H1 (cell line): Measurements from ENCODE around the gene PDXDC1. TPM values are rescaled to one million over a fixed set of nuclear protein-coding genes. Genes with fewer than 3 reads are reported as not detected.

Experiments used
- CTCF ChIA-PET: fragments of 300-600 bp; sonication (Branson Sonifier 250); formaldehyde crosslinking; loops from one replicate; lab custom pipeline; 2021; ENCODE audit not compliant: partially characterized antibody; lab: Charles Lee
- POLR2A ChIA-PET: fragments of 300-600 bp; sonication (Branson Sonifier 250); formaldehyde crosslinking; loops from one replicate; lab custom pipeline; 2021; ENCODE audit warnings: inconsistent platforms; ENCODE audit not compliant: partially characterized antibody; lab: Charles Lee
- DNase-seq, 2 experiments: peaks; one replicate each; pipeline versions ENCODE4 v3.0.0 to v3.0.0-alpha.2; 2010 to 2022; ENCODE audit warnings: low spot score in 2 of 2, low read depth in 1 of 2, mixed read lengths in 1 of 2
- FAIRE-seq: peaks from 2 replicates; lab custom pipeline; 2011; peaks lifted over from hg19 to GRCh38; lab: Jason Lieb, UNC
- H2AFZ ChIP-seq: 2 replicates; pipeline ENCODE4 v1.8.1; 2012; ENCODE audit warnings: low read length, inconsistent platforms
- H2AK5ac ChIP-seq: 2 replicates; pipeline ENCODE4 v1.6.1; 2013; ENCODE audit warnings: low read depth, low read length
- H2BK120ac ChIP-seq: replicated peaks from 2 replicates; pipeline ENCODE3; 2013; ENCODE audit warnings: low read depth, low read length, inconsistent platforms
- H2BK12ac ChIP-seq: 2 replicates; pipeline ENCODE4 v1.6.1; 2013; ENCODE audit warnings: low read depth, low read length
- H2BK15ac ChIP-seq: 2 replicates; pipeline ENCODE4 v1.6.1; 2013; ENCODE audit warnings: low read length
- H2BK20ac ChIP-seq: 2 replicates; pipeline ENCODE4 v1.6.1; 2013; ENCODE audit warnings: low read length
- H2BK5ac ChIP-seq: 2 replicates; pipeline ENCODE4 v1.6.1; 2013; ENCODE audit warnings: low read depth, low read length
- H3K14ac ChIP-seq: 2 replicates; pipeline ENCODE4 v1.6.1; 2013; ENCODE audit warnings: inconsistent platforms; ENCODE audit not compliant: insufficient read length
- H3K18ac ChIP-seq: 2 replicates; pipeline ENCODE4 v1.6.1; 2013; ENCODE audit warnings: low read length; ENCODE audit errors: extremely low read depth
- H3K23ac ChIP-seq: 2 replicates; pipeline ENCODE4 v1.6.1; 2013; ENCODE audit warnings: inconsistent platforms; ENCODE audit not compliant: insufficient read length
- H3K23me2 ChIP-seq: 2 replicates; pipeline ENCODE4 v1.6.1; 2013; ENCODE audit warnings: low read depth, low read length
- H3K27ac ChIP-seq: 2 replicates; pipeline ENCODE4 v1.6.1; 2011; ENCODE audit warnings: low read depth, low read length, inconsistent platforms
- H3K27me3 ChIP-seq, 4 experiments: replicated peaks in 1 of 4; 1 replicate in 1 of 4; 2 replicates in 3 of 4; pipeline versions ENCODE4 v1.6.1 to v1.8.1; 2011 to 2013; ENCODE audit warnings: low read length in 3 of 4, mild to moderate bottlenecking in 3 of 4, inconsistent platforms in 2 of 4, mixed read lengths in 2 of 4, moderate library complexity in 1 of 4; ENCODE audit not compliant: control insufficient read depth in 3 of 4, insufficient read depth in 3 of 4; ENCODE audit errors: extremely low read depth in 1 of 4
- H3K36me3 ChIP-seq, 4 experiments: 2 replicates each; pipeline versions ENCODE4 v1.6.1 to v1.8.1; 2011 to 2013; ENCODE audit warnings: mild to moderate bottlenecking in 4 of 4, low read length in 3 of 4, moderate library complexity in 2 of 4, control low read depth in 1 of 4, inconsistent platforms in 1 of 4; ENCODE audit not compliant: insufficient read depth in 4 of 4, control insufficient read depth in 2 of 4
- H3K4ac ChIP-seq: replicated peaks from 2 replicates; pipeline ENCODE3; 2013; ENCODE audit warnings: low read length, low read depth, mixed read lengths, inconsistent platforms; ENCODE audit not compliant: insufficient read length
- H3K4me1 ChIP-seq, 4 experiments: replicated peaks in 1 of 4; 1 replicate in 1 of 4; 2 replicates in 3 of 4; pipeline versions ENCODE4 v1.6.1 to v1.8.1; 2011 to 2013; ENCODE audit warnings: low read length in 3 of 4, inconsistent platforms in 2 of 4, mixed read lengths in 1 of 4; ENCODE audit not compliant: insufficient read depth in 4 of 4, control insufficient read depth in 3 of 4
- H3K4me2 ChIP-seq, 2 experiments: 2 replicates each; pipeline versions ENCODE4 v1.6.1 to v1.8.1; 2011 to 2013; ENCODE audit warnings: low read depth in 2 of 2, low read length in 2 of 2, control low read depth in 1 of 2, inconsistent platforms in 1 of 2, mild to moderate bottlenecking in 1 of 2; ENCODE audit not compliant: insufficient read depth in 1 of 2
- H3K4me3 ChIP-seq, 4 experiments: fragments of 200-600, 300-600 bp in 1 of 4; sonication (generic), shearing (Covaris generic), sonication (Bioruptor Twin) in 1 of 4; 2 replicates each; pipeline versions ENCODE4 v1.5.1 to v1.8.1; 2011 to 2016; ENCODE audit warnings: low read length in 4 of 4, low read depth in 3 of 4, control low read depth in 2 of 4, inconsistent platforms in 2 of 4, mild to moderate bottlenecking in 2 of 4, mixed read lengths in 1 of 4, moderate library complexity in 1 of 4; ENCODE audit not compliant: insufficient read depth in 2 of 4; ENCODE audit errors: extremely low read depth in 1 of 4
- H3K56ac ChIP-seq: replicated peaks from 2 replicates; pipeline ENCODE3; 2013; ENCODE audit warnings: low read depth, mild to moderate bottlenecking, mixed read lengths, low read length, inconsistent platforms; ENCODE audit not compliant: insufficient read length
- H3K79me1 ChIP-seq: 2 replicates; pipeline ENCODE4 v1.6.1; 2013; ENCODE audit warnings: low read depth, low read length, control low read depth
- H3K79me2 ChIP-seq, 2 experiments: 2 replicates each; pipeline versions ENCODE4 v1.6.1 to v1.8.1; 2012 to 2013; ENCODE audit warnings: low read length in 2 of 2, mild to moderate bottlenecking in 2 of 2, inconsistent platforms in 1 of 2; ENCODE audit not compliant: insufficient read depth in 2 of 2, control insufficient read depth in 1 of 2
- H3K9ac ChIP-seq, 4 experiments: replicated peaks in 1 of 4; 1 replicate in 1 of 4; 2 replicates in 3 of 4; pipeline versions ENCODE4 v1.6.1 to v1.8.1; 2011 to 2013; ENCODE audit warnings: low read depth in 3 of 4, low read length in 3 of 4, control low read depth in 2 of 4, mild to moderate bottlenecking in 2 of 4, moderate library complexity in 2 of 4, inconsistent platforms in 1 of 4; ENCODE audit errors: extremely low read depth in 1 of 4
- H3K9me3 ChIP-seq, 2 experiments: 2 replicates each; pipeline versions ENCODE4 v1.6.1 to v1.8.1; 2012 to 2013; ENCODE audit warnings: mild to moderate bottlenecking in 2 of 2, moderate library complexity in 2 of 2, control low read depth in 1 of 2, inconsistent platforms in 1 of 2, low read depth in 1 of 2, low read length in 1 of 2, mixed read lengths in 1 of 2; ENCODE audit not compliant: insufficient read depth in 2 of 2
- H4K20me1 ChIP-seq, 2 experiments: replicated peaks in 1 of 2; 2 replicates each; pipeline versions ENCODE3 to v1.8.1; 2011 to 2013; ENCODE audit warnings: inconsistent platforms in 2 of 2, low read length in 2 of 2, mild to moderate bottlenecking in 1 of 2; ENCODE audit not compliant: insufficient read depth in 2 of 2, control insufficient read depth in 1 of 2
- H4K5ac ChIP-seq: 2 replicates; pipeline ENCODE4 v1.6.1; 2013; ENCODE audit warnings: low read length, low read depth, mixed read lengths, inconsistent platforms; ENCODE audit not compliant: insufficient read length
- H4K8ac ChIP-seq: 2 replicates; pipeline ENCODE4 v1.8.0; 2013; ENCODE audit warnings: mild to moderate bottlenecking, moderate library complexity, low read length, inconsistent platforms; ENCODE audit not compliant: insufficient read depth; ENCODE audit errors: extremely low read depth
- H4K91ac ChIP-seq: replicated peaks from 2 replicates; pipeline ENCODE3; 2013; ENCODE audit warnings: low read length, mixed read lengths, inconsistent platforms; ENCODE audit not compliant: insufficient read length
- BRCA1 ChIP-seq: IDR thresholded peaks from 2 replicates; pipeline ENCODE4 v1.6.1; 2012; ENCODE audit warnings: low read depth, low read length, improper control_type of control experiment
- E2F6 ChIP-seq: IDR thresholded peaks from 2 replicates; pipeline ENCODE4 v1.6.1; 2012; ENCODE audit warnings: inconsistent platforms
- EP300 ChIP-seq, 2 experiments: IDR thresholded peaks; 1 replicate in 1 of 2; 2 replicates in 1 of 2; pipeline ENCODE4 v1.6.1; 2011 to 2012; ENCODE audit warnings: low read depth in 2 of 2, low read length in 2 of 2, mild to moderate bottlenecking in 2 of 2, borderline replicate concordance in 1 of 2, inconsistent platforms in 1 of 2, moderate library complexity in 1 of 2
- EZH2 ChIP-seq: fragments of 200-600 bp; sonication (generic); IDR thresholded peaks from 2 replicates; pipeline ENCODE4 v1.7.1; 2012; ENCODE audit warnings: low read depth, mild to moderate bottlenecking, moderate library complexity, low read length, inconsistent platforms; ENCODE audit not compliant: severe bottlenecking
- FOSL1 ChIP-seq: IDR thresholded peaks from 2 replicates; pipeline ENCODE4 v1.6.1; 2011; ENCODE audit warnings: mild to moderate bottlenecking, low read depth, low read length, moderate library complexity; ENCODE audit not compliant: insufficient read depth
- KDM1A ChIP-seq: fragments of 200-600, 300-600 bp; sonication (generic); IDR thresholded peaks from 2 replicates; pipeline ENCODE4 v1.7.1; 2016; ENCODE audit warnings: mild to moderate bottlenecking, low read length, borderline replicate concordance
- KDM5A ChIP-seq: fragments of 200-600 bp; IDR thresholded peaks from 2 replicates; pipeline ENCODE4 v1.7.1; 2012; ENCODE audit warnings: mild to moderate bottlenecking, low read length, inconsistent platforms, mixed read lengths
- RAD21 ChIP-seq, 2 experiments: IDR thresholded peaks in 1 of 2; conservative IDR thresholded peaks in 1 of 2; 2 replicates each; pipeline ENCODE4 v1.6.1; 2011; ENCODE audit warnings: low read depth in 2 of 2, low read length in 2 of 2, improper control_type of control experiment in 1 of 2, inconsistent platforms in 1 of 2, mild to moderate bottlenecking in 1 of 2, moderate library complexity in 1 of 2
- TCF12 ChIP-seq: IDR thresholded peaks from 2 replicates; pipeline ENCODE4 v1.6.1; 2011; ENCODE audit warnings: low read depth, mild to moderate bottlenecking, low read length
- USF2 ChIP-seq: IDR thresholded peaks from 2 replicates; pipeline ENCODE4 v1.6.1; 2011; ENCODE audit warnings: low read length, improper control_type of control experiment
- WGBS, 2 experiments: shearing (Covaris generic) in 1 of 2; methylation state at CpG; one replicate each; pipeline versions ENCODE4 v1.1.6 to v1.1.7; 2013 to 2015; ENCODE audit warnings: low lambda C conversion rate in 2 of 2, mixed read lengths in 2 of 2, inconsistent platforms in 1 of 2, low coverage in 1 of 2, missing lambda C conversion rate in 1 of 2; ENCODE audit not compliant: insufficient replicate concordance in 2 of 2, insufficient coverage in 1 of 2, insufficient read length in 1 of 2; ENCODE audit errors: extremely low coverage in 1 of 2, missing lambda C conversion rate in 1 of 2; 5-methylcytosine and 5-hydroxymethylcytosine counted together
- polyA plus RNA-seq, 7 experiments: library from polyadenylated mRNA; depleted of rRNA in 3 of 7; stranded (reverse) in 5 of 7; unstranded in 2 of 7; fragments of >200 nt in 5 of 7; fragments of 200-250 nt in 2 of 7; gene quantifications; 1 replicate in 5 of 7; 2 replicates in 1 of 7; 4 replicates in 1 of 7; pipeline versions ENCODE4 v1.2.1 to v1.2.3, GENCODE V29; 2011 to 2013; ENCODE audit warnings: missing spikeins in 2 of 7, mixed read lengths in 2 of 7
- total RNA-seq: library from RNA; stranded (reverse); fragmentation: NEBNext Ultra II Directional; extraction: Animal tissue kit (Norgen Biotek cat#: 25700); gene quantifications from 2 replicates; pipeline ENCODE4 v1.2.1, GENCODE V29; 2021

PDXDC1 gene
- total and polyA plus RNA-seq, 2 of the 8 experiments (the other 6 are each of a cell fraction or from before 2014, with no cell fraction given): 56.6 to 118 TPM

- peaks cover 0 to 8% of the 10 kb centered on the region in 2 experiments; a peak in 2 of 4 replicates for H3K79me2 ChIP-seq
- H3K18ac ChIP-seq: no peak overlapping the region
- no peak overlapping the region for H2BK12ac ChIP-seq
- no peak overlapping the region for H3K4ac ChIP-seq
- no peak overlapping the region for H2BK15ac ChIP-seq
- H3K27me3 ChIP-seq: no peaks in the 10 kb centered on the region
- H4K8ac ChIP-seq: no peak overlapping the region
- H2BK120ac ChIP-seq: no peak overlapping the region
- H4K20me1 ChIP-seq: peaks cover 2% of the 10 kb centered on the region in 2 experiments
- H3K9ac ChIP-seq: no peak overlapping the region
- H2AFZ ChIP-seq: no peak overlapping the region
- H3K4me1 ChIP-seq: no peaks in the 10 kb centered on the region
- no peak overlapping the region for H3K56ac ChIP-seq
- H2BK5ac ChIP-seq: no peak overlapping the region
- no peaks in the 10 kb centered on the region for H3K9me3 ChIP-seq
- H3K14ac ChIP-seq: no peak overlapping the region
- peaks cover 7% of the 10 kb centered on the region for H3K79me1 ChIP-seq
- ChIA-PET POLR2A (no interaction called here), CTCF (interaction anchor here (0.9 to 1.4 kb wide), 2 partner anchors 10 to 13 kb away, joined by 3 read pairs; no protein-coding TSS in a partner anchor)
- no peaks in the 10 kb centered on the region for H3K23me2 ChIP-seq
- H4K91ac ChIP-seq: no peak overlapping the region
- 93% methylated on average over 21 of the region's 21 CpGs; no CpG with 5 or more reads in 1 of the 2 experiments for WGBS, 2 experiments
- no peak overlapping the region for H4K5ac ChIP-seq
- peaks cover 0 to 7% (median 1%) of the 10 kb centered on the region in 4 experiments; a peak in 2 of 8 replicates for H3K36me3 ChIP-seq
- FAIRE-seq (no peak), DNase-seq (no peak)
- H2AK5ac ChIP-seq: no peak overlapping the region
- H3K4me3 ChIP-seq: no peak overlapping the region
- H3K4me2 ChIP-seq: no peak overlapping the region
- no peak overlapping the region for H3K27ac ChIP-seq
- no peak overlapping the region for H3K23ac ChIP-seq
- H2BK20ac ChIP-seq: no peak overlapping the region
- TF ChIP-seq E2F6 (no peak), TCF12 (no peak), KDM5A (no peak), BRCA1 (no peak), EP300 (IDR thresholded peaks at IDR 0.05; ENCODE audit: borderline replicate concordance in 1 of 2, low read depth in 2 of 2, low read length in 2 of 2) (no peak), KDM1A (peak; percentile 30; the same call in 1 of the 2 replicates), USF2 (no peak), EZH2 (no peak), RAD21 (IDR thresholded peaks at IDR 0.05 in 1 of 2, conservative IDR thresholded peaks at IDR 0.05 in 1 of 2; ENCODE audit: low read depth in 2 of 2, low read length in 2 of 2) (0 out of 4 replicates have a peak, but pooled peaks have one; percentile 7 to 11), FOSL1 (no peak)
These were observed 72.0 kb downstream of the PDXDC1 start for GRCh38 chr16:15046692-15047376.
